ENCODE data around the gene BAHCC1.

Gene BAHCC1

DNA sequence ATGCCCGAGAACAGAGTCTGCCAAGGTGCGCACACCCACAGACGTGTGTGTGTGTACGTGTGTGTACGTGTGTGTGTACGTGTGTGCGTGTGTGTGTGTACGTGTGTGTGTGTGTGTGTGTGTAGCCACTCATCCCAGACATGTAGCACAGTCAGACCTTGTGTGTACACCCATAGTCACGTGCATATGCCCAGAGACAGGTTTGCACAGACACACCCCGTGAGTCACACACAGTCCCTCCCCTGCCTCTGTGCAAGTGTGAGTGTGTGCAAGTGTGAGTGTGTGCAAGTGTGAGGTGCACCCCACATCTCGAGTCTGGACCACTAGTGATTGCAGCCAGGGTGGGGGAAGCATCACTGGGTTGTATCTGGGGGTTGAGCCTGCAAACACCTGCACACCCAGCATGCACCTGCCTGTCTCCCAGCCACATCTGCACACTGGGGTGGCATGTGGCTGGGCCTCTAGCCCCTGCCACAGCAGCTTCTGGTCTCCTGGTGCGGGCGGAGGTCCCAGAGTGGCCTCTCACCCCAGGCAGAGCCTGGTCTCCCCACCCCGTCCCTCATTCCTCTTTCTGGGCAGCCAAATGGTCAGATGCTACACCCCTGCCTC, 23.6 kb downstream of the BAHCC1 start:
- Histone ChIP-seq H3K9me3 (replicated peaks; ENCODE audit: insufficient read depth, low read length) (no peaks in the 10 kb centered on the region), H3K9me2 (replicated peaks; ENCODE audit: insufficient read depth, low read length) (no peaks in the 10 kb centered on the region), H3K27me3 (replicated peaks; ENCODE audit: insufficient read depth, low read length) (peaks cover 91% of the 10 kb centered on the region), H3K27ac (ENCODE audit: low read length) (no peak overlapping the region), H4K20me1 (ENCODE audit: insufficient read depth, low read length) (no peaks in the 10 kb centered on the region; the same call in 1 of the 2 replicates), H3K4me1 (ENCODE audit: low read length) (no peaks in the 10 kb centered on the region), H2AFZ (ENCODE audit: low read length) (no peak overlapping the region), H3K9ac (ENCODE audit: low read length) (no peak overlapping the region), H3K36me3 (replicated peaks; ENCODE audit: insufficient read depth, low read length) (no peaks in the 10 kb centered on the region), H3K4me3 (ENCODE audit: low read length) (no peak overlapping the region), H3K79me2 (ENCODE audit: low read length) (no peaks in the 10 kb centered on the region), H3F3A (ENCODE audit: insufficient read depth, low read length) (no peaks in the 10 kb centered on the region), H3K4me2 (ENCODE audit: low read depth, low read length) (no peak overlapping the region)
- DNase-seq: no peak
- TF ChIP-seq EZH2 (optimal IDR thresholded peaks at IDR 0.05; ENCODE audit: low read depth, low read length) (no peak), EZH2phosphoT487 (IDR thresholded peaks at IDR 0.05; ENCODE audit: low read length) (no peak)
- TF ChIP-seq, protein P1, sequence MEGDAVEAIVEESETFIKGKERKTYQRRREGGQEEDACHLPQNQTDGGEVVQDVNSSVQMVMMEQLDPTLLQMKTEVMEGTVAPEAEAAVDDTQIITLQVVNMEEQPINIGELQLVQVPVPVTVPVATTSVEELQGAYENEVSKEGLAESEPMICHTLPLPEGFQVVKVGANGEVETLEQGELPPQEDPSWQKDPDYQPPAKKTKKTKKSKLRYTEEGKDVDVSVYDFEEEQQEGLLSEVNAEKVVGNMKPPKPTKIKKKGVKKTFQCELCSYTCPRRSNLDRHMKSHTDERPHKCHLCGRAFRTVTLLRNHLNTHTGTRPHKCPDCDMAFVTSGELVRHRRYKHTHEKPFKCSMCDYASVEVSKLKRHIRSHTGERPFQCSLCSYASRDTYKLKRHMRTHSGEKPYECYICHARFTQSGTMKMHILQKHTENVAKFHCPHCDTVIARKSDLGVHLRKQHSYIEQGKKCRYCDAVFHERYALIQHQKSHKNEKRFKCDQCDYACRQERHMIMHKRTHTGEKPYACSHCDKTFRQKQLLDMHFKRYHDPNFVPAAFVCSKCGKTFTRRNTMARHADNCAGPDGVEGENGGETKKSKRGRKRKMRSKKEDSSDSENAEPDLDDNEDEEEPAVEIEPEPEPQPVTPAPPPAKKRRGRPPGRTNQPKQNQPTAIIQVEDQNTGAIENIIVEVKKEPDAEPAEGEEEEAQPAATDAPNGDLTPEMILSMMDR (IDR thresholded peaks at IDR 0.05; ENCODE audit: low read length): no peak

DNA sequence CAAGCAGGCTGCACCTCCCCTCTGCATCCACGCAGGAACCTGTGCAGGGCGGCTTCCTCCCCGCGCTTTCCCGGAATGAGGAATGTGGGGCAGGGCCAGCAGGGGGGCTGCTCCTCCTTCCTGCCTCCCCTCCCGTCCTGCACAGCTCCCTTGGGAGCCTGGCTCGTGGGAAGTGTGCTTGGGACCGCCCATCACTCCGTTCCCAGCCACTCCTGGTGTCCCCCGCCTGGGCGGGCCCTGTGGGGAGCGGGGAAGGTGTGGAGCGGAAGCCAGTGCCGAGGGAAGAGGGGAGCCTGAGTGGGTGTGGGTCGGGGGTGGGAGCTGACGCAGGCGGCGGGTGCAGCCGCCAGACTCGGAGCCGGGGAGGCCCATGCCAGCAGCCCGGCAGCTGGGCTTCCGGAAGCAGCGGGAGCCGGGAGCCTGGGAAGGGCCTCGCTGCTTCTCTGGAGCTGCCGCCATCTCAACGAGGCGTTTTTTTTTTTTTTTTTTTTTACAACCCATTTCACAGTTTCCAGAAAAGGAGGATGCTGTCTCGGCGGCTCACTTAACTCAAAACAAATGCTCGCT, 24.1 kb downstream of the BAHCC1 start:
- Histone ChIP-seq H3K79me2 (ENCODE audit: low read length) (no peaks in the 10 kb centered on the region), H3F3A (ENCODE audit: insufficient read depth, low read length) (no peaks in the 10 kb centered on the region), H3K9me2 (replicated peaks; ENCODE audit: insufficient read depth, low read length) (no peaks in the 10 kb centered on the region), H3K4me3 (ENCODE audit: low read length) (no peak overlapping the region), H4K20me1 (ENCODE audit: insufficient read depth, low read length) (no peaks in the 10 kb centered on the region; the same call in 1 of the 2 replicates), H3K9ac (ENCODE audit: low read length) (no peak overlapping the region), H3K4me2 (ENCODE audit: low read depth, low read length) (no peak overlapping the region), H3K4me1 (ENCODE audit: low read length) (no peaks in the 10 kb centered on the region), H3K9me3 (replicated peaks; ENCODE audit: insufficient read depth, low read length) (no peaks in the 10 kb centered on the region), H3K27ac (ENCODE audit: low read length) (no peak overlapping the region), H3K36me3 (replicated peaks; ENCODE audit: insufficient read depth, low read length) (no peaks in the 10 kb centered on the region), H2AFZ (ENCODE audit: low read length) (no peak overlapping the region), H3K27me3 (replicated peaks; ENCODE audit: insufficient read depth, low read length) (peaks cover 91% of the 10 kb centered on the region)
- no peak for DNase-seq
- TF ChIP-seq EZH2phosphoT487 (IDR thresholded peaks at IDR 0.05; ENCODE audit: low read length) (no peak), EZH2 (optimal IDR thresholded peaks at IDR 0.05; ENCODE audit: low read depth, low read length) (no peak)
- TF ChIP-seq, protein P1 (IDR thresholded peaks at IDR 0.05; ENCODE audit: low read length): no peak

DNA sequence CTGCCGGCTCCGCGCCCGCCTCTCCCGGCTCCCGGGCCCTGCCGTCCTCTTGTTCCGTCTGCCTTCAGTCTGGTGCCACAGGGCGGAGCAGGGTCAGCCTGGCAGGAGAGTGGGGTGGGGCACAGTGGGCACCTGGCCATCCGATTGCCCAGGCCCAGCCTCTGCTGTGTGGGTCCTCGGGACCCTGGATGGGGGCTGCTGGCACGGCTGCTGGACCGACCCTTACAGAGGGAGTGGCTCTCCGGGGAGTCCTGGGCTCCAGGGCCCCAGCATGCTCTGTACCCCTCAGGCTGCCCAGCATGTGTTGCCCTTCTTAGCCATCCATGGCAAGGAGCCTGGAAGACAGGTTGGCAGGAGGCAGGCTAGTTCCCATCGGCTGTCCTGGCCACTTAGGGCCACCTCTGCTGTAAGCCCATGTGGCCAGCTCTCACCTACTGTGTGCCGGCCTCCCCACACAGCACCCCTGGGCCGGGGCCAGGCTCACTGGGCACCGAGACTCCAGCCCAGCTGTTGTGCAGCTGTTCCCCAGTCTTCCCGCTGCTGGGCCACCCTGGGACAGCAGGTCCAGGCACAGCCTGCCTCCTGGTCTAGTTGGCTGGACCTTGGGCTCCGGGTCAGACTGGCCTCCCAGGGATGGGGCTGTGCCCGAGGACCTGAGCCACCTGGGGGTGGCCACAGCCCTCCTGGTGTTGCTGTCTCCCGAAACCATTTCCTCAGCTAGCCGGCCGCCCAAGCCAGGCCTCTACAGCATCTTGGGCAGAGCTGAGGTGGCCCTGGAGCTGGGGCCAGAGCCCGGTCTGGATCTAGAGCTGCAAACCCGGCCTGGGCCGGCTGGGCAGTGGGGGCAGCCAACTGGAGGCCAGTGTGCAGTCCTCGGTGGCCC, 24.9 kb downstream of the BAHCC1 start:
- TF ChIP-seq EZH2phosphoT487 (IDR thresholded peaks at IDR 0.05; ENCODE audit: low read length) (no peak), EZH2 (optimal IDR thresholded peaks at IDR 0.05; ENCODE audit: low read depth, low read length) (no peak)
- TF ChIP-seq, protein P1 (IDR thresholded peaks at IDR 0.05; ENCODE audit: low read length): no peak
- no peaks in the 10 kb centered on the region for H3K9me3 ChIP-seq (replicated peaks; ENCODE audit: insufficient read depth, low read length)
- no peaks in the 10 kb centered on the region; the same call in 1 of the 2 replicates for H4K20me1 ChIP-seq (ENCODE audit: insufficient read depth, low read length)
- no peaks in the 10 kb centered on the region for H3K4me1 ChIP-seq (ENCODE audit: low read length)
- no peak overlapping the region for H2AFZ ChIP-seq (ENCODE audit: low read length)
- H3K36me3 ChIP-seq (replicated peaks; ENCODE audit: insufficient read depth, low read length): no peaks in the 10 kb centered on the region
- no peak overlapping the region for H3K9ac ChIP-seq (ENCODE audit: low read length)
- H3K27me3 ChIP-seq (replicated peaks; ENCODE audit: insufficient read depth, low read length): peaks cover 88% of the 10 kb centered on the region
- no peaks in the 10 kb centered on the region for H3K9me2 ChIP-seq (replicated peaks; ENCODE audit: insufficient read depth, low read length)
- H3K79me2 ChIP-seq (ENCODE audit: low read length): no peaks in the 10 kb centered on the region
- H3K4me3 ChIP-seq (ENCODE audit: low read length): no peak overlapping the region
- no peak overlapping the region for H3K4me2 ChIP-seq (ENCODE audit: low read depth, low read length)
- H3K27ac ChIP-seq (ENCODE audit: low read length): no peak overlapping the region
- DNase-seq: no peak
- H3F3A ChIP-seq (ENCODE audit: insufficient read depth, low read length): no peaks in the 10 kb centered on the region
